NCI-H226 (cell line): ENCODE data around the gene GEMIN8.

ENCODE experiments used
- DNase-seq: peaks from one replicate; pipeline ENCODE4 v3.0.0-alpha.2; 2015

The GEMIN8 gene

GRCh38 chrX:14015294-14015693 is 14.4 kb downstream of the GEMIN8 start:
- no peak for DNase-seq

GRCh38 chrX:14014526-14014925 is 15.2 kb downstream of the GEMIN8 start:
- DNase-seq: no peak

- DNase-seq: no peak
Measured at GRCh38 chrX:14013054-14013453, 16.6 kb downstream of the GEMIN8 start.

DNA sequence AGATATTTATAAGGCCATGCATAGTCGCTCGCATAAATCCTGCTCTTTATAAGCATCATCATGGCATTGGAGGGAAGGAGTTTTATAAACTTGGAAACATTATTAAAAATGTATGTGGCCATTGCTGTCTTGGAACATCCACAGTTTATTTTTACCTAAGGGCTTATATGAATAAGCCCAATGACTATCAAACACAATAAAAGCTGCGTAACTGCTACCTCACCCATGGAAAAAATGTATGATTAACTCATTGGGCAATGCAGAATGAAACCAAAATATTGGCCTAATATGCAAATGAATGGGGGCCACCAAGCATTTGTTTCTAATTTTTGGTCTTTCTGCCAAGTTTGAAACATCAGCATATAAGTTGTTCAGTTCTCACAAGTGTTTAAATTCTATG is 19.1 kb downstream of the GEMIN8 start:
- no peak for DNase-seq

DNA sequence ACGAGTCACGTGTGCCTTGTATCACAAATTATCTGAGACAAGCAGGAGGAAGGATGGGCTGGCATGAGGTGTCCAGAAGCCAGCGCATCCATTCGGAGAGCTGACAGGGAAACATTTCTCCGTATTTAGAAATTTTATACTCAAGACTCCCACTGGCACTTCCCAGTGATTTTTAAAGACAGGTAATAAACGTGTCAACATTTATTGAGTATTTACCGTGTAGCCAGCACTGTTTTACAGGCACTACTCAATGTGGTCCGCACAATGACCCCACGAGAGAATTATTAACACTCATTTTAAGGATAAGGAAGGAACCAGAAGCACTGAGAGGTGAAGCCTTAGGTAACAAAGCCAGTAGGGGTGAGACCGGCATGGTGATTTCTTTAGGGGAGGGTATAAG is 23.2 kb downstream of the GEMIN8 start:
- no peak for DNase-seq

- DNase-seq: no peak
Measured at GRCh38 chrX:14003876-14004425, 25.7 kb downstream of the GEMIN8 start.

GRCh38 chrX:14003028-14003427 is 26.7 kb downstream of the GEMIN8 start:
- no peak for DNase-seq

DNA sequence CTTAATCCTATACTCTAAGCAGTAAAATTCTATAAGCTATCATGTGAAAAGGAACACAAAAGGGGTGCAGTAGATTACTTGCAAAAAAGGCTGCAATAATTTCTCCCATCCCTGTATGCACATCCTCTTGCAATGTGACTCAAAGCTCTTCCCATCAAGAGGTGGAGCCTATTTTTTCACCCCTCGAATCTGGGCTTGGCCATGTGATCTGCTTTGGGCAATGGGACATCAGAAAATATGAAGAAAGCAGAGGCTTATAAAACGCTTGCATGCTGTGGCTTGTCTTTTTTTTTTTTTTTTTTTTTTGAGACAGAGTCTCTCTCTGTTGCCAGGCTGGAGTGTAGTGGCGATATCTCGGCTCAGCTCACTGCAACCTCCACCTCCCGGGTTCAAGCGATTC is 33.0 kb downstream of the GEMIN8 start:
- no peak for DNase-seq

GRCh38 chrX:13994536-13995080 is 35.1 kb downstream of the GEMIN8 start:
- no peak for DNase-seq

GRCh38 chrX:13994104-13994503 is 35.6 kb downstream of the GEMIN8 start:
- no peak for DNase-seq

GRCh38 chrX:13990126-13990800 is 39.4 kb downstream of the GEMIN8 start:
- no peak for DNase-seq

DNA sequence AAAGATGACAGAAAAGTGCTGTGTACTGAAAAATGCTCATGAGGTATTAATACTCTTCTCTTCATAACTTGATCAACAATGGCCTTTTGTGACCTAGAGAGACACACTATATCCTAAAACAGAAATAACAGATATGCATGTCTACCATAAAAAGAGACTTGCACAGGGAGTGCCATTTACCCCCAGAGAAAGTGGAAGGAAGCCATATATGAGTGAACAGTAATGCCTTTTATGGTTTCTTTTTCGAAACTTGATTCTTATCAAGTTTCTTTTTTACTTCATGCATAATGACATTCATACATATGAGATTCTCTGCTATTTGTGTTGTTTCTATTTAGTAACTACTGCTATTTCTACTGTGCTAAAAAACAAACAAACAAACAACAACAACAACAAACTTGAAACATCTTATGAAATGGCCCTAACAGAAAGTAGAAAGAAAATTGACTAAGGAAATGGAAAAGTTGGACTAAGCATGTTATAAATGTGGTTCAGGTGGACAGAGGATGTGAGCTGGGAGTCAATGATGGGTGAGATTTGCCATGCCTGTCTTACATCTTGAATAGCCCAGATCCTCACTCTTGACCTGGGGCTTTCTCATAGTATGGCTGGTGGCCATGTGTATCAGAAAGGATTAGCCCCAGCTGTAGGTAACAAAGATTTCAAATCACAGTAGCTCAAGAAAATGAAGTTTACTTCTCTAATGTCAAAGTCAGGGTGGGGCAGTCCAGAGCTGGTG is 43.8 kb downstream of the GEMIN8 start:
- no peak for DNase-seq

- DNase-seq: no peak
Measured at GRCh38 chrX:13983734-13984133, 46.0 kb downstream of the GEMIN8 start.

DNA sequence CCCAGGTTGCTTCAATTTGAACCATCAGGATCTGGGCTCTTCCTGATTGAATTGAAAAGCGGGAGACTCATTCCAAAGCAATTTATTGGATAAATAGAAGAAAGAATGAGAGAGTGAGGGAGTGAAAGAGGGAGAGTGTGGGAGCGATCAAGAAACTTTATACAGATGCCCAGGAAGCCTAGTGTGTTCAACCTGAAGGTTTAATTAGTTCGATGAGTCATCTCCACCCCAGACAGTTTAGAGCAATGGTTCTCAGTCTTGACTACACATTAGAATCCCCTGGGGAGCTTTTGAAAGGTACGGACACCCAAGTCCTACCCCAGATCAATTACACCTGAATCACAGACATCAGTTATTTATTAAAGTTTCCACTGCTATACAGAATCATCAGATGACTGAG is 61.5 kb downstream of the GEMIN8 start:
- no peak for DNase-seq

DNA sequence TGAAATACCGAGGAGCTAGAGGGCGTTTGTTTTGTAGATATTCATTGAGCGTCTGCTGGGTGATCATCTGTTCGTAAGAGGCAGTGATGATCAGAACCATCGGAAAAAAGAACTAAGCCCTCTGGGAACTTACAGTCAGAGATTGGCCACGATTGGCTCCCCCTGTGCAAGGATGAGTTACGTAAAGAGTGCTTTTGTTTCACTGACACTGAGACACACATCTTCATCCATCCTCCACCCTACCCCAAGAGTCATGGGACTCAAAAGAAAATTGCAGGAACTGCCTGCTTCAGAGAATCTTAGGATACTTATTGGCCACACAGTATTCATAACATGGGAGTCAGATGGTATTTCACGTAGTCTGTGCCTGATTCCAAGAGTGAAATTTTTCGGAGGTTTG is 62.1 kb downstream of the GEMIN8 start:
- DNase-seq: no peak

GRCh38 chrX:13966793-13967125 is 62.9 kb downstream of the GEMIN8 start:
- DNase-seq: no peak

GRCh38 chrX:13966071-13966792 is 63.5 kb downstream of the GEMIN8 start:
- DNase-seq: no peak

GRCh38 chrX:13965531-13965930 is 64.2 kb downstream of the GEMIN8 start:
- DNase-seq: no peak

DNA sequence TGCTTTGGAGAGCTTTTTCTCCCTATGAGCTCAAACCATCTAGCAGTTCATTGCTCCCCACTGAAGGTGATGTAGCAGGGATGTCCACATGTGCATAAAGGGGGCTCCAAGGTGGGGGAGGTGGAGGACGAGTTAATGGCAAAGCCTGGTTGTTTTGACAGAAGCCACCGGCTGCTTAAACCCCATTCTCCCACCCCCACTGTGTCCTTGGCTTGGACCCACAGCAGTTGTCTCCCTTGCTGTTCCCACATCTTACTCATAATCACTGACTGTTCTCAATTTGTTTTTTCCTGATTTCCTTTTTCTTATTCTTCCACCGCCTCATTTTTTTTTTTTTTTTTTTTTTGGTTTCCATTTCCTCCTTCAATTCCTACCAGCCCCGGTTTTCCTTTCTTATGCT is 72.7 kb downstream of the GEMIN8 start:
- DNase-seq: no peak
